H4 (cell line): Measurements from ENCODE around the gene DMBX1. TPM values are rescaled to one million over a fixed set of nuclear protein-coding genes. Genes with fewer than 3 reads are reported as not detected.

Experiments used
- DNase-seq: peaks from one replicate; pipeline ENCODE4 v3.0.0-alpha.2; 2015; ENCODE audit warnings: low spot score
- total RNA-seq: library from RNA; depleted of rRNA; stranded (reverse); fragments of >200 nt; shearing (Covaris generic); gene quantifications from 2 replicates; pipeline ENCODE4 v1.2.3, GENCODE V29; 2014

The DMBX1 gene
- total RNA-seq, 1 experiment from 2014 or later, result 0.37 TPM

DNA sequence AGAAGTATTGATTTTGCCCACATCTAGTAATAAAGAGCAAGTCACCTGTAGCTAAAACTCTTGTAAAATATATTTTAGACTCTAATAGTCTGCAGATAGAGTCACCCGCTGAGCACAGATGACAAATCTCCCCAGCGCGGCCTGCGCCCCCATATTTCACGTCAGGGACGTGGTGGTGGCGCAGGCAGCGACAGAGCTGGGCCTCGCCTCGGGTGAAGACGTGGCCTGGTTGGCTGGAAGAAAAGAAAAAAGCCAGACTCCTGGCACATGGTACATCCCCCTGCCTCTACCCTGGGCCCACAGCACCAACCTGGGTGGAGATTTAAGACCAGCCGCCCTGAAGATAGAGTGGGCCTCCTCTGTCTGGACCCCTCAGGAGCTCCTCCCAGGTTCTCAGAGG lies 6.0 kb upstream of the DMBX1 start:
- DNase-seq, result no peak

DNA sequence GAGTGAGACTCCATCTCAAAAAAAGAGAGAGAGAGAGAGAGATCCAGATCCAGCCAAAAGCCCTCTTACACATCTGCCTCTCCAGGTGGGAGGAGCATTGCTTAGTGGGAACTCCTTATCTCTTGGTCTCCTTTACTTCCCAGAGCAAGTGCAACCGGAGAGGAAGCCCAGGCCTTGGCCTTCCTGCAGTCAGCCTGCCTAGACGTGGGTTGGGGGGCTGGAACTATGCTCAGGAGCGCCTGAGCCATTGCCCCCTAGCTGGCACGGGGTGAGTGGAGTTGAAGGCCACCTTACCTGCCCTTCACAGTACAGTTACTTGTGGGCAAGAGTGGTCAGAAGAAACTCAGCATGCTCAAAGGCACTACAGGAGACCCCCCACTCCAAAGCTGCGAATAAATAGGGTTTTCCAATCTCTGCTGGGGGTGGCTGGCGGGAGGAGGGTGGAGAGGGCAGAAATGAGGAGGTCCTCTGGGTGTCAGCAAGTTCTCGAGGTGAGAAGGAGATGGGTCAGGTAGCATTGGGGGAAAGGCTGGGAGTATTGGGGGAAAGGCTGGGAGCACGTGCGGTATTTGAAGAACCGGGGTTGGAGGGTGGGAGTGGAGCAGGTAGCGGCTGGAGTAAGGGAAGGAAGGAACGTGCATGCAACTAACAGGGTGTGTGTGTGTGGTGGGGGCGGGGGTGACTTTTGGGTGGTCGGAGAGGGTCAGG lies 4.7 kb upstream of the DMBX1 start:
- DNase-seq, result no peak

DNA sequence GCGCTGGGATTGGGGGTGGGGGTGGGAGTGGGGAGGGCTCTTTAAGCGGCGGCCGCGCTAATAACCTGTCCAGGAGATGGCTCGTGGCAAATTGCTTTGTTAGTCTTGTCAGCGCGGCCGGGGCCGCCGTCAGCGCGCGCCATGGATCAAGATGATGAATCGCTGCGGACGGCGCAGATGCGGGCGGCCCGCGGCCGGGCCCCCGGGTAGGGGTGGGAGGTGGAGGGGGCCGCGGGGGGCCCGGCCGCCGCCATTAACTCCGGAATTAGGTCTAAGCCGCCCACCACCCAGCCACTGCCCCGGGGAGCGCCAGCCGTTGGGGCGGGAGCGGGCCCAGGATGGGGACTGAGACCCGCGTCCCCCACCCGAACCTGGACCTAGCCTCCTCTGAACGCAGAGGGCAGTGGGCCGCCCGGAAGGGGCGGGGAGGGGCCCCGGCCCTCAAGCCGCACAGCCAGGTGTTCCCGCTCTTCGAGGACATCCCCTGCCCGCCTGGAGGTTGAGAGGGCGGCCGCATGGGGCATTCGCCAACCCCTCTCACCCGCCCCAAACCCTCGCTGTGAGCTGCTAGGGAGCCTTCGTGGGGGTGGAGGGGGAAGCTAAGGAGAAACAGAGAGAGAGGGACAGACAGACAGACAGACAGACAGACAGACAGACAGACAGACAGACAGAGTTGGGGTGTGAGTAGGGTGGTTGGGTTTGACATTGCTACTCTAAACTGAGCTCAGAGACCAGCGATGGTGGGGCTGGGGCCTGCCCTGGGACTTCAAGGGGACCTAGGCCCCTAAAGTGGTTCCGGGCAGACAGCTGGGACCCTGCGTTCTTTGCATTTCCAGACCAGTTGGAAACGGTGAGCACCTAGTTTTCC lies 3.8 kb upstream of the DMBX1 start:
- DNase-seq, result no peak

DNA sequence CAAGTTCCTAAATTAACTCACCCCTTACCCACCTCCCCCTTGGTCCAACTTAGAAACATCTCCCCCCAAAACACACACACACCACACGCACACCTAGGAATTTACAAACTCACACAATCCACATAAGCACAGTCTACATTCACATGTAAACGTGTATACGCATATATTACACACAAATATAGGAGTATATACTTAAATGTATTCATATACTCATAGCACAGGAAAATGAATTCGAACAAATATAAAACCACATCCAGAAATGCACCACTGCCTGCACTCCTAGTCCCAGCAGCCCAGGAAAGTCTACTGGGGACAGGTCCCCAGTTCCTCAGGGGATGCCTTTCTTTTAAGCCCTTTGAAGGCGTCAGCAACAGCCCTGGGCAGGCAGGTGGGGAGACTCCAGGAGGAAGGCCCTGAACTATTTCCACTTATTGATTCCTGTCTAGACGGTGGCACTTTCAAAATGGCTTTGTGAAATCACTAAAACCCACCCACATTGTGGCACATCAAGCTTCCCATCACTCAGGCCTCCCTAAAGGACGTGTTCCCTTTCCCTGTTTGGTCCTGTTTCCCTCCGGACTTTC lies 3.1 kb upstream of the DMBX1 start:
- DNase-seq, result no peak

DNA sequence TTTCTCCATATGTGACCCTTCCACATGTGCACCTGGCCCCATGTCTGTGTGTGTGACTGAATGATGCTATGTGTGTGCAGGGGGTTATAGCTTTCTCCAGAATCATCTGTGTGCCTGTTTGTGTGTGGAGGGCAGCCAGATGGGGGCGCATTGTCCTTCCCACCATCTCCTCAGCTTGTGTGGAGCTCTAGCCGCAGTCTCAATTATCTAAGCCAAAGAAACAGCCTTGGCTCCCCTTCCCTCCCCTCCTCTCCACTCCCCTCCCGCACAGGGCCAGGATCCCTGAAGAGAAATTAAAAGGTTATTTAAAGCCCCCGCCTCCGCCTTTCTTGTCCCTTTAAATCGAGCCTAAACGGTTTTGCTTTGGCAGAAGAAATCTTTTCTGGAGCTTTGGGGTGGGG lies 1.8 kb upstream of the DMBX1 start:
- DNase-seq, result no peak

DNA sequence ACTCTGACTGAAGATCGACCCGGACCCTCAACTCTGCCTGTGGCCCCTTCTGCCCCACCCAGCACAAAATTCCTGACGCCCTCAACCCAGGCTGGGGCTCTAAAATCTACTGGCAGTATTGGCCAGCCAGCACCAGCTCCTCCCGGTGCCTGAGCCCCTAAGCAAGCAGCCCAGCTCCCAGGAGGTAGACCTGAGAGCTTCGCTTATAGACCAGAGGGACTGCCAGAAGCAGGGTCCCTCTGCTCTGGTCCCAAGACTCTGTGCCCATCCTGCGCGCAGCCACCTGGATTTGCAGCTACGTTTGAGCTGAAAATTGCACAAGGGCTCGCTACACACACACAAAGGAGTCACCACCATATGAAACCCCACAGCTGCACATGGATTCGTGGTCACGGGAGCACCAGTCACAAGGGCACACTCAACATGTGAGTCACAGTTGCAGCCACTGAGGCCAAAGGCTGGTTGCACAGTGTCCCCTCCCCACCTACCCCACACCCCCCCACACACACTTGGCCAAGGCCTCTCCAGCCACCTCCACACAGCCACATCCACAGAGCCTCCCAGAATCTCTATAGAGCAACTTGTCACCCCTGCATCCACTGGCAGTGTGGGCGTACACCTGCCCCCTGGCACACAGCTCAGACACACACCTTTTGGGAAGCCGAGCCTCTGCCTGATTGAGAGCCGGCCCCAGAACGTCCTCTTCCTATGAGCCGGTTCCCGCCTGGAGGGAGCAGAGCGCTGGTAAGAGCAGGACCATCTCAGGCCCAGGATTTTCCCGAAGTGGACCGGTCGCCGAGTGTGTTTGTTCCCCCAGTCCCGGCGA lies 1.1 kb upstream of the DMBX1 start:
- DNase-seq, result no peak

DNA sequence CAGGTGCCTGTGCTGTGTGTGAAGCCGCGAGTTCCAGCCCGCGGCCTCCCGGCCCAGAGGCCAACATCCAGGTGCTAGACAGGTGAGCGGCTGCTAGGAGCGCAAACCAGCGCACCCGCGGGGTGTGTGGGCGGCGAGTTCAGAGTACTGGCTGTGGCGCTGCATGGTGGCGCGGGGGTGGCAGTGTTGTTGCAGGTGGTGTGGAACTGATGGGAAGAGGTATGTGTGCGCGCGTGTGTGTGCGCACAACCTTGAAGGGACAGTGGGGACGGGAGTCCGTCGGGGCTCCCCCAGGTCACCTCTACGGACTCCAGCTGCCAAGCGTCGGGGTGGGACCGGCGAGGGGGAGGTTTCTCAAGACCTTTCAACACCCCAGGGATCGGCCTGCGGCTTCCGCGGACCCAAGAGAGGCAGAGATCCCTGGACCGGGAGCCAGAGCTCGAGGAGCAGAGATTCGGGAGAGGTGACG lies 433 bp upstream of the DMBX1 start:
- DNase-seq, result no peak

DNA sequence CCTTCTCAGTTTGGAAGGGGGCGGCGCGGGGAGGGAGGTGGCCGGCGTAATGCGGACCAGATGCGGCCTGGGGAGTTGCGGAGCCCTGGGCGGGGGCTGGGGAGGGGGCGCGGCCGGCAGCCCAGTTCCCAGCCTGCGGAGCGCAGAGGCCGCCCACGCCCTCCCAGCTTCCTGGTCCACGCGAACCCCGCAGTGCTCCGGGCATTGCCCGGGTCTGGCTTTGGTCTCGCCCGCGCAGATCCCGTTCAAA lies 695 bp downstream of the DMBX1 start:
- DNase-seq, result no peak

DNA sequence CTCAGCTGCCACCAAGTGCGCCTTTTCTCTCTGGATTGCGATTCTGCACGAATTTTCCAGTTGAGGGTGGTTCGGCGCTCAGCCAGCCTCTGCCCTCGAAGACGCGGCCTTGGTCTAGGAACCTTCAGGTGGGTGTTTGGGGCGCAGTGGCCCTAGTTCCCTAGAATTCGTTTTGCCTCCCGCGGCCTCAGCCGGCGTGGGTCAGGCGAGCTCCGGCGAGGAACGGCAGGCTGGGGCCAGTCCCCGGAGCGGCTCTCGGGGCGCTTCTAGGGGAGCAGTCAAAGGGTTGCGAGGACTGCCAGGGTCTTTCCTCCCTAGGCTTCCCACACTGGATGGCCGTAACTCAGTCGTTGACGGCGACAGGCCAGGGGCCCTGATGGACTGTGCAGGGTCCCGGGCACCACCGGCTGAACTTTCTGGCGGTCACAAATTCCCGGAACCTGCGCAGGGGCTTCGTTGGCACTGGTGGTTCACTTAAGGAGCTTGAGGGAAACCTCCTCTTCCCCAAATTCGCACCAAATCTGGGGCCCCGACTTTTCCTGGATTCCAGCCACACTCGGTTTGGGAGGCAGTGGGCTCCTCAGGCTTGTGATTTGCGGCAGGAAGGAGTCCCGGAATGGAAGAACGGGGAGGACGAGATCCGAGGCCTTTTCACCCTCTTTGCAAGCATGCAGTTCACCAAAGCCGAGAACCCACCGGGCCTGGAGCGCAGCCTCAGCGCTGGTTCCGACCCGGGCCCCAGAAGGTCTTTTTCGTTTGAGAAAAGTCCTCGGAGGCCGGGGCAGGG lies 1.2 kb downstream of the DMBX1 start:
- DNase-seq, result no peak

DNA sequence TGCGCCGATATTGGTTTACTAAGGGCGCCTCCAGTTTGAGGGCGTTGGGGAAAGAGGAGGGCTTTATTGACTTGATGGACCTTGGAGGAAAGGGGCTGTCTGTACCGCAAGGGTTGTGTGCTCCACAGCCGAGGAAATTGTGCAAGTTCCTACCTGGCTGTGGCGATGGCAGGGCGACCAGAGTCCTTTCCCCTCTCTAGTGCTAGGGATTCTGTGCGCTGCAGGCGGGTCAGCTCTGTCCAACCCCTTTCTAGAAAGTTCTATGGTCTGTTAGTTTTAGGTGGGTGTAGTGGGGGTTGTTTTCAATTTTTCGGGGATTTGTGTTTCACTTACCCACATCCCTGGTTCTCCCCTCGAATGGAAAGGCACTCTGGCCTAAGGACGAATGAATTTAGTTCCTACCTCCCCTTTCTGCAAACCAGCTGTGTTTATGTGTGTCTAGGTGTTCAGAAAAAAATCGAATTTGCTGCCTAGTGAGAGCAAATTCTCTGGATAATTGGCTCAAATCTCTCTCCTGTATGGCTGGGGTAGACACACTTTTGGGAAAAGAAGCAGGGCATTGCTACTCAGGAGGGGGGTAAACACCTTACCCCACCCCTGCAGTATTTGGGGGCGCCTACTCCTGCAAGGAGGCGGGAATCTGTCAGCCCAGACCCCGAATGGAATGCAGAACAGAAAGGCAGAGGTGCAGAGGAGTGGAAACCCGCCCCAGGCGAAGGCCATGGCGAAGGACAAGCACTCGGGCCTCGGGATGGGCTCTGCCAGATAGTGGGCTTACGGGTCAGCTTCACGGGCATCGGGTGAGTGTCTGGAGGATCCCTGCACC lies 2.0 kb downstream of the DMBX1 start:
- no peak for DNase-seq

DNA sequence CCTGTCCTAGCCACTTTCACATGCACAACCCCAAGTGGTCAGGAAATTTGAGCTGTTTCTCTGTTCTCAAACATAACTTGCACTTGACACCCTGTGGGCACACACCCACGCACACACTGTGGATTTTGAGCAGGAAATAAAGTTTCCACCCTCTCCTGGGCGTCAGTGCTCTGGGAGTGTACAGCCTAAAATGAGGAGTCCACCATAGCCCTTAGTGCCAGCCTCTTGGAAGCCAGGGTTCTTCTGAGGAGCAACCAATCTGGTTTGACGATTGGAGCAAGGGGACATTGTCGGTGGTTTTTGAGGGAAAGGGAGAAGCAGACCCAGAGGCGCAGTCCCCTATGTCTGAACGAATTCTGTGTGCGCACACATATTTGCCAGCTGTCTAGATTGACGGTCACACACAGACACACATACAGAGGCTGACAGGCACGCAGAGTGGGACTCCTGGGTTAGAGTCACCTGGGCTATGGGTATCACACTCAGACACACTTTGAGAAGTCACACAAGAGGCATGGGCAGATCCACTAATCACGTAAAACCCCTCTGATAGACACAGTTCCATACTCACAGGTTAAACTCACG lies 2.7 kb downstream of the DMBX1 start:
- no peak for DNase-seq

DNA sequence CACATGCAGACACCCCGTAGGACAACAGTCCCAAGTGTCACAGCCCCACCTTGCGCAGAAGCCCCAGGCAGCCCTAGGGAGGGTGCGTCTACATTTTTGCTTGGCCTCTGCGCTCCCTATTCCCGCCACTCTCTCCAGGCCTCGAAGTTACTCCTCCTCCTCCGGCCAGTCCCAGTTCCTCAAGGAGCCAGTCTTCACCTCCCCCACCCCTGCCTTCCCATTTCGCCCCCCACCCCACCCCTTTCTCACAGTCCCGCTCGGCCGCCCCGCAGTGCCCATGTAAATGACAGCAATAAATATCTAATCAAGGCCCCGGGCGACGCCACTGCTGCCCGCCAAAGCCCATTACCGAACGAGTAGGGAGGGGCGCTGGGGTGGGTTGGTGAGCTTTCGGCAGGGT lies 3.2 kb downstream of the DMBX1 start:
- DNase-seq, result no peak

DNA sequence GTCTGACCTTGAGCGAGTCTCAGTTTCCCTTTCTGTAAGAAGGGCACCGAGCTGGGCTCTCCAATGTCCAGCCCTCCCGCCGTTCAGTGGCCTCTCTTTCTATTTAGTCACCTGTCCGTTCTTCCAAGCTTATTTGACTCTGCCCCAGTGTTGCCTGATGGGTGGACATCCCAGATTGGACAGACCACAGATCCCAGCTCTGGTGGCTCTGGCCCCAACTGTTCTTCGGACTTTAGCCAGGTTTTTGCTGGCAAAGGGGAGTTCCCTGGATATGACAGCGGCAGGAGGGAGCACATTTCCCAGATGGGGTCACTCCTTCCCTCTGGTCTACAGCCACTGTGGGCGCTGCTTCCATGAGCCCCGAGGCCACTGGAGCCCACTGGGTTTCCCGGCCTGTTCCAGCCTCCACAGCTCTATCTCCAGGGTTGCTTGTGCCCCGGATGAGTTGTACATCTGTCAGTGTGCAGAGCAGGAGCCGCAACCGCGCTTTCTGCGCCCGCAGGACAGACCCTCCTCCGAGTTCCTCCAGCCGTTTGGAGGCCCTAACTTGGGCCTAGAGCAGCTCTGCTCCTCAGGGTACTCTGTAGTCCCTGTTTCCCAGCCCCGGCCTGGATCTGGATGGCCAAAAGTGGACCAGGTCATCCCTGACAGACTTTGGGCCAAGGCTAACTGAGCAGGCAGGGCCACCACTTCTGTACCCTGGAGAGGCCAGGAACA lies 3.8 kb downstream of the DMBX1 start:
- DNase-seq, result no peak

DNA sequence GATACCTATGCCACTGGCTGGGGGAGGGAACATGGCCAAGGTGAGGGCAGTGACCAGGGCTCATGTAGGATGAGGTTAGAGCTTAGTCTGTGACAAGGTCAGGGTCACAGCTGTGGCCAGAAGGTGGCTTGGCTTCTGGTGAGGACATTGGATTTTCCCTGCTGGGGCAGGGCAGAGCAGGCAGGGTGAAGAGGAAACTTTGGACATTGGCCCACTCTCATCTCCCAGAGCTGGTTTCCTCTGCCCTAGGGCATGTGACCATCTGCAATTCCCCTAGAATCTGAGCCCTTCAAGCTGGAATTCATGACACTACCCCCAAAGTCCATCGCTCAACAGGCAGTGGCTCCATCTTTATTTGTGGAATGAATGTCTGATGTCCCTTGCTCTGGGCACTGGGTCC lies 5.3 kb downstream of the DMBX1 start:
- no peak for DNase-seq

DNA sequence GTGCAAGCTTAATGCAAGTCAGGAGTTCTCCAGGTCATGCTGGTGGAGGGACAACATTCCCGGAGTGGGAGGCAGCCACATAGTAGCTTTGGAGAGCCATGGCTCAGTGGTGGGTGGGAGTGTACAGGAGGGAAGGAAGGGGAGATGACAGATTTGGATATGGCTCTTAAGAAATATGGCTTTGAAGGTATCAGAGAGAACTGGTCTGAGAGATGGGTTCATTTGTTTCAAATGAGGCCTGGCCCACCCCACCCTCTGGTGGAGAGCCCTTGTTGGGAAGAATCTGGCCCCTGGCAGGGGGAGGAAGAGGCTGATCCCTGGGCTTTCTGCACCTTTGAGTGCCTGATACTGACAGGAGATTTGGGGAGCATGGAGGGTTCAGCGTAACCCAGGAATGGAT lies 6.1 kb downstream of the DMBX1 start:
- DNase-seq, result no peak

DNA sequence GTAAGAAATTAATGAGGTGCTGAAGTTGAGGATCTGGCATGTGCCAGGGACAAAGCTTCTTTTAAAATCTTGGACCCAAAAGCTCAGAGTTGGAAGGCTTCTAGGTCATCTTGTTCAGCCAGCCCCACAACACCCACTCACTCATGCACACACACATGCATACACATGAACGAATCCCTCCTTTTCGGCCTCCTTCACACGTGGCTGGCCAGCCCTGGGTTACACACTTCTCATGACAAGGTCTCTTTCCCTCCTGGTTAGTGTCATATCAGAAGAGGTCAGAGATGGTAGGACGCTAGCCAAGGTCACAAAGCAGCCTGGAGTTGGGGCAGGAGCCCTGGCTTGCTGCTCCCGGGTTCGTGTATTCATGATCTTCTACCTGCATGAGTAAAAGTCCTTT lies 6.9 kb downstream of the DMBX1 start:
- no peak for DNase-seq

DNA sequence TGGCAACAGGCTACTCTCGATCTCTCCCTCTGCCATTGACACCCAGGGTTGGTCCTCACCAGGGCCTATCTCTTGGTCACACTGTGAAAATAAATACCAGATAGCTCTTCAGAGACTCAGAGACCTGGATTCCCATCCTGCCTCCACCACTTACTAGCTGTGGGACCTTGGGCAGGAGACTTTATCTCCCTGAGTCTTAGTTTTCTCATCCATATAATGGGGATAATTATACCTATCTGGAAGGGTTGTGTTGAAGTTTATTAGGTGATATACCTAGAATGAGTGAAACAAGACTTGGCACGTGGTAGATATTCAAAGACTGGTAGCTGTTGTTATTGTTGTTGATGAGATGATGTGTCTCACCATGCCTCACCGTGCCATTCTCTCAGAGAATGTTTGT lies 7.4 kb downstream of the DMBX1 start:
- no peak for DNase-seq

DNA sequence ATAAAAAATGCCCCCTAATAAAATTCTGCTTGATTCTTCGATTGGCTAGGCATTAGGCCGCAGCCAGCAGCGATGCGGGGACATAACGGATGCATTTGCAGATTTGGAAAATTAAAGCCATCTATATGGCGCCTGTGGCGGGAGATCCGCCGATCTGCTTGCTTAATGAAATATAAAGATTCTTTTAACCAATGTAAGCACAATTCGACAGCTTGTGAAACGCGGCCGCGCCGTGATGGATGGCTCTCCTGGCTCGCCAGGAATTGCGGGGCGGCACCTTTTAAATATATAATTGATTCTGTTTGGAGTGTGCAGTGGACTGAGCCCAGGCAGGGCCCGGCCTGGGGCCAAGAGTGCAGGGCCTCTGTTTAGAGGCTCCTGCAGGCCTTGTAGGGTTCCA lies 8.0 kb downstream of the DMBX1 start:
- DNase-seq, result no peak

DNA sequence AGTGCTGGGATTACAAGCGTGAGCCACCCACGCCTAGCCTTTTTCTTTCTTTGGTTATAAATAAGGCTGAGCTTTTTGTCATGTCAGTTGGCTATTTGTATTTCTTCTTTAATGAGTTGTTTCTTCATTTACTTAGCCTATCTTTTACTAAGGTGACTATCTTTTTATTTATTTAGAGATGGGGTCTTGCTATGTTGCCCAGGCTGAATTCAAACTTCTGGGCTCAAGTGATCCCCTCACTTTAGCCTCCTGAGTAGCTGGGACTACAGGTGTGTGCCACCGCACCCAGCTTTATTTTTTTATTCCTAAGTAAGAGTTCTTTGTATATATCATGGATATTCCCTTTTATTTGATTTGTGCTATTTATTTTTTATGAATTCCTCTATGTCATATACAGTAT lies 11.9 kb downstream of the DMBX1 start:
- DNase-seq, result no peak

DNA sequence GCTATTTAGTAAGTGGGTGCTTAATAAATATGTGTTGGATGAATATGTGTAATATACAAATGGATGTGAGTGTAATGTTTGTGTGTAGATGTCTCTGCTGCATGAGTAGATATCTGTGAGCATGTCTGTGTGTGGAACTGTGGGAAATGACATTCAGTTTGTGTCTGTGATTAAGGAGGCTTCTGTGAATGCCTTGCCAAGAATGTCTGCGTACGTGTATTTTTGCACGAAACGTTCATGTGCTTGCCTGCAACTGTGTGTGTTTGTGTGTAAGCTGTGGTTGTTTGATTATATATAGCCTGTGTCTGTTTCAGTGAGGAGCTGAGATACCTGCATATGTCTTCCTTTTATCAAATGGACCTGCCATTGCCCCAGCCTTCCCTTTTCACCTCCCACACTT lies 13.8 kb downstream of the DMBX1 start:
- no peak for DNase-seq
